GM23248 (cell line): ENCODE data around the gene GPR17. TPM values are rescaled to one million over a fixed set of nuclear protein-coding genes. Genes with fewer than 3 reads are reported as not detected.
A peak's percentile ranks its signal among the peaks of the same experiment; 100 is the strongest.

Experiments
- DNase-seq: peaks from one replicate; pipeline ENCODE4 v3.0.0-alpha.2; 2015
- H2AFZ ChIP-seq: fragments of 200-600 bp; sonication (generic); 2 replicates; pipeline ENCODE4 v1.6.1; 2016; ENCODE audit warnings: antibody characterized with exemption
- H3F3A ChIP-seq: fragments of 200-600 bp; sonication (generic); 2 replicates; pipeline ENCODE4 v1.6.1; 2016; ENCODE audit warnings: mild to moderate bottlenecking, antibody characterized with exemption, mixed run types; ENCODE audit not compliant: insufficient read depth
- H3K27ac ChIP-seq: fragments of 200-600 bp; sonication (generic); 2 replicates; pipeline ENCODE4 v1.5.1; 2016; ENCODE audit warnings: mild to moderate bottlenecking
- H3K27me3 ChIP-seq: fragments of 200-600 bp; sonication (generic); replicated peaks from 2 replicates; pipeline ENCODE4 v1.6.1; 2016; ENCODE audit warnings: mild to moderate bottlenecking; ENCODE audit not compliant: insufficient read depth
- H3K36me3 ChIP-seq: fragments of 200-600 bp; sonication (generic); 2 replicates; pipeline ENCODE4 v1.6.1; 2016; ENCODE audit warnings: low read depth, mild to moderate bottlenecking
- H3K4me1 ChIP-seq: fragments of 200-600 bp; sonication (generic); 2 replicates; pipeline ENCODE4 v1.6.1; 2016; ENCODE audit warnings: mild to moderate bottlenecking; ENCODE audit not compliant: insufficient read depth
- H3K4me2 ChIP-seq: fragments of 200-600 bp; sonication (generic); one replicate; pipeline ENCODE4 v1.6.1; 2016; ENCODE audit warnings: mild to moderate bottlenecking; ENCODE audit not compliant: unreplicated experiment
- H3K4me3 ChIP-seq: fragments of 200-600 bp; sonication (generic); 2 replicates; pipeline ENCODE4 v1.5.1; 2016; ENCODE audit warnings: mild to moderate bottlenecking
- H3K79me2 ChIP-seq: fragments of 200-600 bp; sonication (generic); 2 replicates; pipeline ENCODE4 v1.6.1; 2016; ENCODE audit warnings: mild to moderate bottlenecking; ENCODE audit not compliant: insufficient read depth
- H3K9ac ChIP-seq: fragments of 200-600 bp; sonication (generic); 2 replicates; pipeline ENCODE4 v1.6.1; 2016; ENCODE audit warnings: mild to moderate bottlenecking
- H3K9me2 ChIP-seq: fragments of 200-600 bp; sonication (generic); 2 replicates; pipeline ENCODE4 v1.6.1; 2016; ENCODE audit warnings: mixed run types, mild to moderate bottlenecking, moderate library complexity; ENCODE audit not compliant: insufficient read depth
- H3K9me3 ChIP-seq: fragments of 200-600 bp; sonication (generic); one replicate; pipeline ENCODE4 v1.6.1; 2017; ENCODE audit warnings: low read depth
- H4K20me1 ChIP-seq: fragments of 200-600 bp; sonication (generic); 2 replicates; pipeline ENCODE4 v1.6.0; 2016; ENCODE audit not compliant: insufficient read depth
- EZH2 ChIP-seq: fragments of 200-600 bp; sonication (generic); IDR thresholded peaks from 2 replicates; pipeline ENCODE4 v1.6.1; 2018; ENCODE audit warnings: antibody characterized with exemption, mild to moderate bottlenecking; ENCODE audit not compliant: insufficient read depth, poor library complexity, severe bottlenecking
- EZH2phosphoT487 ChIP-seq: fragments of 200-600 bp; sonication (generic); IDR thresholded peaks from 2 replicates; pipeline ENCODE4 v1.6.1; 2018; ENCODE audit warnings: antibody characterized with exemption, moderate library complexity, mild to moderate bottlenecking, low read depth; ENCODE audit not compliant: insufficient read depth
- whole genome bisulfite sequencing, 2 experiments: methylation state at CpG; one replicate each; pipeline ENCODE4 v1.1.6; 2015 to 2017; ENCODE audit warnings: low lambda C conversion rate in 2 of 2, low coverage in 1 of 2; ENCODE audit errors: missing lambda C conversion rate in 2 of 2; 5-methylcytosine and 5-hydroxymethylcytosine counted together
- in situ Hi-C: fragments of 300-500 bp; cut with MboI; formaldehyde crosslinking; loops from 2 replicates; pipeline ENCODE4 v1.15.0; 2020
- polyA plus RNA-seq: library from polyadenylated mRNA; unstranded; fragments of >200 nt; fragmentation: Nextera tagmentation; extraction: Ambion mirVana; gene quantifications from 2 replicates; pipeline ENCODE4 v1.2.1, GENCODE V29; 2016
- total RNA-seq: library from RNA; depleted of rRNA; stranded (reverse); fragments of >200 nt; shearing (Covaris generic); gene quantifications from 2 replicates; pipeline ENCODE4 v1.2.3, GENCODE V29; 2014; rRNA removed

Gene GPR17
- total and polyA plus RNA-seq, 2 experiments from 2014 or later, result 0.11 TPM; not detected in 1

DNA sequence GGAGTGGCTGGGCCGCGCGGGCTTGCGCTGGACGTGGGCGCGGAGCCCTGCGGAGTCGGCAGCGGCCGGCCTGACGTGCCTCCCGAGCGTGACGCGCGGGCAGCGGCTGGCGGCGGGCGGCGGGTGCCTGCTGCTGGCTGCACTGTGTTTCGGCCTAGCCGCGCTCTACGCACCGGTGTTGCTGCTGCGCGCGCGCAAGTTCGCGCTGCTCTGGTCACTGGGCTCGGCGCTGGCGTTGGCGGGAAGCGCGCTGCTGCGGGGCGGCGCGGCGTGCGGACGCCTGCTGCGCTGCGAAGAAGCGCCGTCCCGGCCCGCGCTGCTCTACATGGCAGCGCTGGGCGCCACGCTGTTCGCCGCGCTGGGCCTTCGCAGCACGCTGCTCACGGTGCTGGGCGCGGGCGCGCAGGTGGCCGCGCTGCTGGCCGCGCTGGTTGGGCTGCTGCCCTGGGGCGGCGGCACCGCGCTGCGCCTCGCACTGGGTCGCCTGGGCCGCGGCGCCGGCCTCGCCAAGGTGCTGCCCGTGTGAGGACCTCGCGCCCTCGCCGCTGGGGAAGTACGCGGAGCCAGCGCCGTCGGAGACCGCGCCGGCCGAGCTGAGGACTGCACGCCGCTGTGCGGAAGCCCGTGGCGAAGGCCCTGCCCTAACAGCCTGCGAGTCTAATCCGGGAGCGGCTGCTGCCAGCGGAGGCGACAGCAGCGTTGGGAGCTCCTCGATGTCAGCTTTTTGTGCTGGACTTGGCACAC, 55.9 kb downstream of the GPR17 start:
- peak; percentile 92 for DNase-seq

More for the DNA sequence above, 55.9 kb downstream of the GPR17 start:
- H3K79me2 ChIP-seq, result peaks cover 26% of the 10 kb centered on the region
- H3K27me3 ChIP-seq, result no peaks in the 10 kb centered on the region
- no peak for TF ChIP-seq EZH2phosphoT487
- TF ChIP-seq EZH2, result no peak
- no peaks in the 10 kb centered on the region for H3K9me2 ChIP-seq
- 1 to 2% methylated on average over 62 to 81 of the region's 108 CpGs for WGBS, 2 experiments
- H3K36me3 ChIP-seq, result no peaks in the 10 kb centered on the region
- H3K4me2 ChIP-seq, result peak overlapping the region; percentile 90
- no peaks in the 10 kb centered on the region for H4K20me1 ChIP-seq
- H3K4me3 ChIP-seq, result peak overlapping the region; percentile 71
- peak overlapping the region; percentile 91 for H3K27ac ChIP-seq
- peaks cover 36% of the 10 kb centered on the region for H3K4me1 ChIP-seq
- H3K9ac ChIP-seq, result peak overlapping the region; percentile 85
- H3F3A ChIP-seq, result peaks cover 33% of the 10 kb centered on the region
- H3K9me3 ChIP-seq, result no peaks in the 10 kb centered on the region
- in situ Hi-C loops, result no loop called here
- peak overlapping the region; percentile 86 for H2AFZ ChIP-seq

Other genes with a start within 250 kb of the GPR17 start
- not detected in 2 replicates for gene PROC, start 227.7 kb upstream of the GPR17 start, total RNA-seq
- gene PROC, start 227.7 kb upstream of the GPR17 start, polyA plus RNA-seq, result not detected in 2 replicates
- gene IWS1, start 119.7 kb upstream of the GPR17 start, total RNA-seq, result 23.3 and 32.4 TPM in 2 replicates
- 41.1 and 42.4 TPM in 2 replicates for gene IWS1, start 119.7 kb upstream of the GPR17 start, polyA plus RNA-seq
- gene MYO7B, start 110.5 kb upstream of the GPR17 start, total RNA-seq, result under 0.01 TPM in 1 of 2 replicates, not detected in the other
- gene MYO7B, start 110.5 kb upstream of the GPR17 start, polyA plus RNA-seq, result not detected in 2 replicates
- gene LIMS2, start 29.4 kb downstream of the GPR17 start, total RNA-seq, result 3.8 and 7.2 TPM in 2 replicates
- 30.4 and 33.7 TPM in 2 replicates for gene LIMS2, start 29.4 kb downstream of the GPR17 start, polyA plus RNA-seq
- gene SFT2D3, start 55.3 kb downstream of the GPR17 start, total RNA-seq, result 5.7 and 9.4 TPM in 2 replicates
- gene SFT2D3, start 55.3 kb downstream of the GPR17 start, polyA plus RNA-seq, result not detected in 2 replicates
- 16.9 and 36.9 TPM in 2 replicates for gene WDR33, start 165.0 kb downstream of the GPR17 start, total RNA-seq
- 39.3 and 43.8 TPM in 2 replicates for gene WDR33, start 165.0 kb downstream of the GPR17 start, polyA plus RNA-seq
- 12.8 and 17.2 TPM in 2 replicates for gene POLR2D, start 212.0 kb downstream of the GPR17 start, total RNA-seq
- gene POLR2D, start 212.0 kb downstream of the GPR17 start, polyA plus RNA-seq, result 36.0 and 41.7 TPM in 2 replicates
- 19.0 and 20.9 TPM in 2 replicates for gene AMMECR1L, start 239.8 kb downstream of the GPR17 start, total RNA-seq
- 13.2 TPM in 2 replicates for gene AMMECR1L, start 239.8 kb downstream of the GPR17 start, polyA plus RNA-seq